ENCODE measurements around the gene TM6SF1.
"Not testable (repeated sequence)": the region's sequence is repeated elsewhere in the genome, so short reads cannot be mapped to it uniquely, and the experiment has no call there.

Gene TM6SF1

GRCh38 chr15:83115831-83116565, 8.6 kb downstream of the TM6SF1 start:
- no peak for DNase-seq (ENCODE audit: low read depth)

- DNase-seq (ENCODE audit: low read depth), result no peak
Observed at GRCh38 chr15:83118291-83118827, 10.9 kb downstream of the TM6SF1 start.

DNA sequence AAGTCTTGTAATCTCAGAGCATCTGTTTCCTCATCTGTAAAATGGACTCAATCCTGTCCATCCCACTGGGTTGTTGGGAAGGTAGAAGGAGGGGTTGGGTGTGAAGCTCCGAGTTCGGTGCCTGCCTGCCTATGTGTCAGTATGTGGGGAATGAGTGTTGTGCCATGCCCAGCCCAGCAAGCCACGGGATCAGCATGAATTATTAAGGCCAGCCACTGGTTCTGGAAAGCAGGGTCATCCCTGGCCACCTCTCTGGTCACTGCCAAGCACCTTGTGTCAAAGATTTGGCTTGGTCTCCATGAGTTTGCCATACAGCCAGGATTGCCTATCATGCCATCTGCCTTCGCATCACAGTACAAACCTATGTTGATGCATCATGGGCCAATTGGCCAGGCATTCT, 11.5 kb downstream of the TM6SF1 start:
- no peak for DNase-seq (ENCODE audit: low read depth)

DNA sequence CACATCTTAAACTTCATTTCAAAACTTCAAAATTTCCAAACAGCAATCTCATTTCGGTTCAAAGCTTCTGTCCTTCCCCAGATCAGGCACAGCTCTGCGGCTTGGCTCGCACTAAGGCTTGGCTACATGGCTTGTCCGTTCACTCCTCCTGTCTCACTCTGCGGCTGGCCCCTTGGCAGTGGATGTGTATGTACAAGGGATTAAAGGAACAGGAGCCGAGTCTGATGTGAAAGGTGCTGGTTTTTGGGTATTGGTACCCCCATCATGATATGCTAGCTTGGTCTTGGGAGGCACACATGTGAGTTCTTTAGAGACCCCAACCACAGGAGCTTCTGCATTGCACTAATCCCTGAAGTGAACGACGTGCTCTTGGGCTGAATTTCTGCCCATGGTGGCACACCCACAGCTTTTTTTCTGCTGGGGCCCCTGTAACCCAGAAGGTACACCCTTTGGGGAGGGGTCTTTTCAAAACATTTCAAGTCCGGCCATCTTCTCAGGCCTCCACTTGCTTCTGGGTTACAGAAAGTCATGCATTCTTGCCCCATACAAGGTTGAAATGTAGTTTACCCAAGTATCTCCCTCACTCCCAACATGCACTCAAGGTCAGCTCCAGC, 12.6 kb downstream of the TM6SF1 start:
- DNase-seq (ENCODE audit: low read depth), result no peak

DNA sequence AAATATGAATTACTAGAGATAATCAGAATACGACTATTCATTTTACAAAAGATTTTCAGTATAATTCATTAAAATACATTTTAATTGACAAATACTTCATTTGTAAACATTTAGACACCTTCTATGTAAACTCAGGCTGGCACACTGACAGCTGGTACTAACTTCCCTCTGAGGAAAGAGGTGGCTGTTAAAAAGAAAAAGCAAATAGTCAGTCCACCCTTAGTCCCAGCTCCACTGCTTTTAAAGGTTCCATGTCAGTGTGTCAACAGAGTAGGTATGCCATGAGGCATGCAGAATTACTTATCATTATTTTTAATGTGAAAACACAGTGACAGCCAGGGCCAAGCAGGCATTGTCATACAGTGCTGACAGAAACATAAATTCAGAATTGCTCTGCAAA, 16.1 kb downstream of the TM6SF1 start:
- no peak for DNase-seq (ENCODE audit: low read depth)

DNA sequence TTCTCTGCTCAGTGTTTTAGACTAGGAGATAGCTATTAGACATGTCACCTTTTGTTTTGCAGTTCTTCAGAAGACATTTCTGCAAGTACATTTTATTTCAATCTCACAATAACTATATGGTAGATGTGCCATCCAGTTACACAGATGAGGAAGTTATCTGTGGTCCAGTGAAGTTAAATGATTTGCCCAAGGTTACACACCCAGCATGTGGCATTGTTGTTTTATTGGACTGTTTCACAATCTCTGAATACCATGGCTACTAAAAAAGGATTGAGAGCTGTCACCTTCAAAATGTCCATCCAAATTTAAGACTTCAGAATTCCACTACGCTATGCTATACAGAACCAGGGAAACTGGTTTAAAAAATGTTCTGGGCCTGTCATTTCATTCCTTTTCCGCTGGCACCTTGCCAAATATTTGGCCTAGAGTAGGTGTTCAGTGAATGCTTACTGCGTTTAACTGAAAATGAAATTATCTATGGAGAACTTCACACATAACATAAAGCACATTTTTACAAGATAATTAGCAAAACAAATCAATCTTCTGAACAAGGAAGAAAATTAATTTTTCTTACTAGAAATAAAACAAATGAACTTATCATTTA, 20.2 kb downstream of the TM6SF1 start:
- no peak for DNase-seq (ENCODE audit: low read depth)

GRCh38 chr15:83129791-83130190, 22.3 kb downstream of the TM6SF1 start:
- DNase-seq (ENCODE audit: low read depth), result no peak

- no peak for DNase-seq (ENCODE audit: low read depth)
Observed at GRCh38 chr15:83132861-83133523, 25.5 kb downstream of the TM6SF1 start.

- DNase-seq (ENCODE audit: low read depth), result not testable (repeated sequence)
Observed at GRCh38 chr15:83142151-83142550, 34.7 kb downstream of the TM6SF1 start.

DNA sequence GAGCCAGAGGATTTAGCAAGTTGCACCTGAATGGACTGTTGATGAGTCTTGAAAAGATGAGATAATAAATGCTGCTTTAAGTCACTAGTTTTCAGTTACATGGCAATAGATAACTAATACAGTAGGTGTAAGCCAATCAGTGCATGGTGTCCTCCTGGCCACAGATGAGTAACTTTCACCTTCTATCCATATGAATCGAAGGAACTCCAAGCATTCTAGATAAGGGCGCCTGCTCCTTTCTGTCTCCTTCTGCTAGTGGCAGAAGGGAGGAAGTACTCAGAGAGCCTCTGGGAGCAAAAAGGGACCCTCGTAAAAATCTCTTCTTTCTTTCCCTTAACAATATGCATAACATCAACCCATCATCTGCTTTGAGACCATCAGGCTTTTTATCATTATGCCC, 37.3 kb downstream of the TM6SF1 start:
- DNase-seq (ENCODE audit: low read depth), result no peak

- no peak for DNase-seq (ENCODE audit: low read depth)
Observed at GRCh38 chr15:83153288-83153687, 45.8 kb downstream of the TM6SF1 start.

- no peak for DNase-seq (ENCODE audit: low read depth)
Observed at GRCh38 chr15:83155942-83156341, 48.5 kb downstream of the TM6SF1 start.

- no peak for DNase-seq (ENCODE audit: low read depth)
Observed at GRCh38 chr15:83158393-83158792, 50.9 kb downstream of the TM6SF1 start.

GRCh38 chr15:83160741-83161140, 53.3 kb downstream of the TM6SF1 start:
- DNase-seq (ENCODE audit: low read depth), result no peak

- DNase-seq (ENCODE audit: low read depth), result no peak
Observed at GRCh38 chr15:83163032-83163431, 55.6 kb downstream of the TM6SF1 start.

GRCh38 chr15:83164111-83164770, 56.8 kb downstream of the TM6SF1 start:
- DNase-seq (ENCODE audit: low read depth), result peak; percentile 15

- DNase-seq (ENCODE audit: low read depth), result no peak
Observed at GRCh38 chr15:83164771-83165404, 57.4 kb downstream of the TM6SF1 start.

DNA sequence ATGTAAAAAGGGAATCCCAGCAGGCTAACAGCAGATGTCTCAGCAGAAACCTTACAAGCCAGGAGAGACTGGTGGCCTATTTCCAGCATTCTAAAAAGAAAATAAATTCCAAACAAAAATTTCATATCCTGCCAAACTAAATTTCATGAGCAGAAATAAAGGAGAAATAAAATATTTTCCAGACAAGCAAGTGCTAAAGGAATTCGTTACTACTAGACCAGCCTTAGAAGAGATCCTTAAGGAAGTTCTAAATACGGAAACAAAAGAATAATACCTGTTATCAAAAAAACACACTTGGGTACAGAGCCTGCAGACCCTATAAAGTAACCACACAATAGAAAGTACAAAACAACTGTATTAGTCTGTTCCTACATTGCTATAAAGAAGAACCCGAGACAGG, 58.8 kb downstream of the TM6SF1 start:
- no peak for DNase-seq (ENCODE audit: low read depth)

- DNase-seq (ENCODE audit: low read depth), result no peak
Observed at GRCh38 chr15:83166830-83167229, 59.4 kb downstream of the TM6SF1 start.

- not testable (repeated sequence) for DNase-seq (ENCODE audit: low read depth)
Observed at GRCh38 chr15:83169576-83169975, 62.1 kb downstream of the TM6SF1 start.

DNA sequence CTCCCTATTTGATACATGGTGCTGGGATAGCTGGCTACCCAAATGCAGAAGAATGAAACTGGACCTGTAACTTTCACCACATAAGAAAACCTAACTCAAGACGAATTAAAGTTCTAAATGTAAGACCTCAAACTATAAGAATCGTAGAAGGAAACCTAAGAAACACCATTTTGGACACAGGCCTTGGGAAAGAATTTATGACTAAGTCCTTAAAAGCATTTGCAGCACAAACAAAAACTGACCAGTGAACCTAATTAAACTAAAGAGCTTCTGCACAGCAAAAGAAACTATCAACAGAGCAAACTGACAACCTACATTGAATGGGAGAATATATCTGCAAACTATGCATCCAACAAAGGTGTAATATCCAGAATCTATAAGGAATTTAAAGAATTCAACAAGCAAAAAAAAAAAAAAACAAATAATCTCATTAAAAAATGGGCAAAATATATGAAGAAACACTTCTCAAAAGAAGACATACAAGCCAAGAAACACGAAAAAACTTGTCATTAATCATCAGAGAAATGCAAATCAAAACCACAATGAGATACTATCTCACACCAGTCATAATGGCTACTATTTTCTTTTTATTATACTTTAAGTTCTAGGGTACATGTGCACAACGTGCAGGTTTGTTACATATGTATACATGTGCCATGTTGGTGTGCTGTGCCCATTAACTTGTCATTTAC, 63.2 kb downstream of the TM6SF1 start:
- no peak for DNase-seq (ENCODE audit: low read depth)

Measured in HS-27A (cell line).